Activated CD8-positive, alpha-beta memory T cell treated with anti-CD3 and anti-CD28 coated beads, Interleukin-2, amount 50 U/mL, for 4 hours (primary cell): ENCODE data around the gene NANOS2.
A peak's percentile ranks its signal among the peaks of the same experiment; 100 is the strongest.
"Not testable (repeated sequence)": the region's sequence is repeated elsewhere in the genome, so short reads cannot be mapped to it uniquely, and the experiment has no call there.

Experiments
- DNase-seq: peaks from one replicate; pipeline ENCODE4 v3.0.0-alpha.2; 2020

NANOS2 gene

GRCh38 chr19:45927565-45928261 lies 13.1 kb upstream of the NANOS2 start:
- peak; percentile 84 for DNase-seq

DNA sequence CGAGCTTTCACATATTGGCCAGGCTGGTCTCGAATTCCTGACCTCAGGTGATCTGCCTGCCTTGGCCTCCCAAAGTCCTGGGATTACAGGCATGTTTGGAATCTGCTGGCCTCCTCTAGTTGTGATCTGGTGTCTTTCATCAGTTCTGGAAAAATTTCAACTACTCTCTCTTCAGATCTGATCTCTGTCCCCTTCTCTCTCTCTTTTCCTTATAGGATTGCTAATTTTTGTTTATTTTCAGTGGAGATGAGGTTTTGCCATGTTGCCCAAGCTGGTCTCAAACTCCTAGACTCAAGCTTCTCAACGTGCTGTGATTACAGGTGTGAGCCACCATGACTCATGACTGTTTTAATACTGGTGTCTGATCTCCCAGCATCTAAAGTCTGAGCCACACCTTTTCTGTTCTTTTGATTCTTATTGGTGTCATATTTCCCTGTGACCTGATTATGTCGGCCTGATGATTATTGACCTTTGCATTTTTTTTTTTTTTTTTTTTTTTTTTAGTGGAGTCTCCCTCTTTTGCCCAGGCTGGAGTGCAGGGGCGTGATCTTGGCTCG lies 10.4 kb upstream of the NANOS2 start:
- DNase-seq = no peak

GRCh38 chr19:45922281-45922680 lies 7.7 kb upstream of the NANOS2 start:
- DNase-seq = no peak

- DNase-seq = no peak
Observed at GRCh38 chr19:45920458-45920857, 5.9 kb upstream of the NANOS2 start.

DNA sequence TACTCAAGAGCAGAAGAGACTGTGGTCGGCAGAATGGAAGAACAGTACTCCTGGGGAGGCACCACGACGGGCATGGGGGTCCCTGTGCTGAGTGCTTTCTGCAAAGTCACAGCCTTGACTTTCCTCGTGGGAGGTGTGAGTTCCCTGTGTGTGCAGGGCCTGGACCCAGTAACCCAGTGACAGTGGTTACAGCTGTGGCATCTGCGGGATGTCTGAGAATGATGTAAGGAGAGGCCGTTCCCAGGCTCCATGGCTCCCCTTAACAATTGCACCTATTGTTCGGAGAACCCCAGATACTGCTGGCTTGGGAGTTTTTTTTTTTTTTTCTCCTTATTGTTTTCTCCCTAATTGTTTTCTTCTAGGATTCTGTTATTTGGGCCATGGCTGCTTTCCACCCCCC lies 5.1 kb upstream of the NANOS2 start:
- no peak for DNase-seq

DNA sequence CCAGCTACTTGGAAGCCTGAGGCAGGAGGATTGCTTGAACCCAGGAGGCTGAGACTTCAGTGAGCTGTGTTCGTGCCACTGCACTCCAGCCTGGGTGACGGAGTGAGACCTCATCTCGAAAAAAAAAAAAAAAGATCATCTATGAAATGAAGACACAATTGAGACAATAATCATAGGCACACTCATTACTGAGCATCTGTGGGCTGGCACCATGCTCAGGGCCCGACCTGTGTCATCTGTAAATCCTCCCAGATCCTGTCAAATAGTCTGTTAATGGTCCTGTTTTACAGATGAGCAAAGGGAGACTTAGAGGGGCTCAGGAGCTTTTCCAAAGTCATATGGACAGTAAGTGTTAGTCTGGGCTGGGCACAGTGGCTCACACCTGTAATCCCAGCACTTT lies 4.1 kb upstream of the NANOS2 start:
- no peak for DNase-seq

DNA sequence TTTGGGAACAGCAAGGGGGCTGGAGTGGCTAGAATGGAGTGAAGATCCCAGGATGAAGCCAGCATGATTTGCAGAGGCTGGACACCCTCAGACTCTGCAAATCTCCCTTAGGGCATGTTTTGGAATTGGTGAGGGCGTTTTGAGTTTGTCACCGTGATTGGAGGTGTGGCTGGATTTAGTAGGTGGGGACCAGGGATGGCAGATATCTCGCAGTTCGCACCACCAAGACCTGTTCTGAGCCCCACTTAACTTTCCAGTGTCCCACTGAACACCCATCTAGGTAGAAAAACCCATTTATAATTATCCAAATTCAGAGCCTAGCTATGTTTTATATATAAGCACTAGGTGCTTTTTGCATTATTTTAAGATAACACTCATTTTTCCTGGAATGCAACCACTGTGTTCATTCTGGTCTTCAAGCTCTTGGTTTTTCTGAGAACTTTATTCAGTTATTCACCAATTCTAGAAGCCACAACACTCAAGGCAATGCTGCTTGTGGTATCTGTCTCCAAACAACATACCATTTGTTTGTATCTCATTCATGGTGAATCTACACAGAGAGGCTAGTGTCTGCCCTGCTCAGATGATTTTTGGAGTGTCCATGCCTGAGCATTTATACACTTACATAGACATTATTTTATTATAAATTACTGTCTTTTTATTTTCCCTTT lies 3.0 kb upstream of the NANOS2 start:
- DNase-seq = no peak

GRCh38 chr19:45911291-45911690 lies 3.3 kb downstream of the NANOS2 start:
- DNase-seq = no peak

DNA sequence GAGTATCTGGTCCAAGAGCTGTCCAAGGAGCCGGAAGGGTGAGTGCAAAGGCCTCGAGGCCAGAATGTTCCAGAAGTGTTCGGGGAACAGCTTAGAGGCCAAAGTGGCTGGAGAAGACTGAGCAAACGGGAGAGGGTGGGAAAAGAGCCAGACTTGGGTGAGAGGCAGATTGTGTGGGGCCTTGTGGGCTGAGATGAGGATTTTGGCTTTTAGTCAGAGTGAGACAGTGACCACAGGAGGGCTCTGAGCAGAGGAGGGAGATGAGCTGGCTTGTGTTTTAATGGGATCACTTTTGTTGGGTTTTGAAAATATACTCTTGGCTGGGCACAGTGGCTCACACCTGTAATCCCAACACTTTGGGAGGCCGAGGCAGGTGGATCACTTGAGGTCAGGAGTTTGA lies 5.6 kb downstream of the NANOS2 start:
- DNase-seq = no peak

- no peak for DNase-seq
Observed at GRCh38 chr19:45906221-45906620, 8.4 kb downstream of the NANOS2 start.

GRCh38 chr19:45905011-45905410 lies 9.6 kb downstream of the NANOS2 start:
- no peak for DNase-seq

DNA sequence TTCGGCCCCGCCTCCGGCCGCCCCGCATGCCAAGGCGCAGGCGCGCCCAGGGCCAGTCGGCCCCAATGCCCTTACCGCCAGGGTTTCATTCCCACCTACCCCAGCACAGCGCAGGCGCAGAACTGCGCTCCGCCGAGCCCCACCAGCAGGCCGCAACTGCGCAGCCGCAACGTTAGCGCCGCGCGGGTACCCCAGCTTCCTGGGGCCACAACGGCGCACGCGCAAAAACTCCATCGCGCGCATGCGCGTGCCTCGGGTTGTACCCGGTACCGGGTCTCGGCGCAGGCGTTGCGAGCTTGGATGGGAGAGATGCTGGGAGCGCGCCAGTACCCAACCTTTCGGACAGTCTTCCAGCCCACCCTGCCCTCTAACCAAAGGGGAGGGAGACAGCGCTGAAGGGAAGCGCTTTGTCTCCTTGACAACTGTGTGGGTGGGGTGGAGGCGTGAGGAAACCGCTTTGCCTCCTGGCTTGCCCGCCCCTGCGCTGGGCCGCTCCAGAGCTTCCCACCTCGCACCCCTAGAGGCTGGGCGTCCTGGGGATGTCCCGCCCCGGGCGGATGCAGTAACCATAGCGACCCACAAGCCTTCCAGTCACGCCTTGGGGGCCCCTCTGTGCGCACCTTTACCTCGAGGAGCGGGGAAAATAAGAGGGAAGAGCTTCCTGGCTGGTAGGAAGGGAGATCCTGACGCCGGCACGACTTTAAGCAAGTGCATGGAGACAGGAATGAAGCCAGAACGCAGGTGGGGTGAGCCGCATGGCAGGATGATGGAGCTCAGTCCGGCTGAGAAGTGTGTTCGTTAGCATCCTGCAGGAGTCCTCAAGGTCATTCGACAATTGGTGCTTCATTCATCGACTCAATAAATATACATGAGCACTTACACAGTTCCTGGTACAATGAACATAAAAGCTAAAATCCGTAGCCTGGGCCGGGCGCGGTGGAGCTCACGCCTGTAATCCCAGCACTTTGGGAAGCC lies 11.6 kb downstream of the NANOS2 start:
- DNase-seq = peak; percentile 99

GRCh38 chr19:45901912-45902650 lies 12.5 kb downstream of the NANOS2 start, which contains the start of gene MYPOP:
MYPOP (minus strand) TSS chr19:45902613; CDS start chr19:45901773, 840 bp downstream.
- DNase-seq = no peak

DNA sequence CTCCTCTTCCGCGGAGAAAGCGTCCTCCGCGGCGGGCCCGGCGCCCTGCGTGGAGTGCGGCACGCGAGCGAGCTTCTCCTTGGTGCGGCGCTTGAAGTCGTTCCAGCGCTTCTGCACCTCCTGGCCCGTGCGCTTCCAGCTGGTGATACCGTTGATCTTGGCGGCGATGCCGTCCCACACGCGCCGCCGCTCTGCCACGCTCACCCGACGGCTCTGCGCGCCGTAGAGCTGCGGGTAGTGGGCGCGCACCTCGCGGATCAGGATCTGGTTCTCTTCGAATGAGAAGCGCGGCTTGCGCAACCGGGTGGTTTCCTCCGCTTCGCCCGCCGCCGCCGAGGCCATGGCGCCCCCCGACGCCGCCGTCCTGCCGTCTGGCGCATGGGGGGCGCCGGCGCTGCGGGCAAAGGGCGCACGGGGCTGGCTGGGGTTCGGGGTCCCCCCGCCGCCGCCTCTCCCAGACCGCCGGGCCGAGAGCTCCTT lies 13.1 kb downstream of the NANOS2 start:
- DNase-seq = peak; percentile 45

- DNase-seq = no peak
Observed at GRCh38 chr19:45900738-45901431, 13.7 kb downstream of the NANOS2 start.

DNA sequence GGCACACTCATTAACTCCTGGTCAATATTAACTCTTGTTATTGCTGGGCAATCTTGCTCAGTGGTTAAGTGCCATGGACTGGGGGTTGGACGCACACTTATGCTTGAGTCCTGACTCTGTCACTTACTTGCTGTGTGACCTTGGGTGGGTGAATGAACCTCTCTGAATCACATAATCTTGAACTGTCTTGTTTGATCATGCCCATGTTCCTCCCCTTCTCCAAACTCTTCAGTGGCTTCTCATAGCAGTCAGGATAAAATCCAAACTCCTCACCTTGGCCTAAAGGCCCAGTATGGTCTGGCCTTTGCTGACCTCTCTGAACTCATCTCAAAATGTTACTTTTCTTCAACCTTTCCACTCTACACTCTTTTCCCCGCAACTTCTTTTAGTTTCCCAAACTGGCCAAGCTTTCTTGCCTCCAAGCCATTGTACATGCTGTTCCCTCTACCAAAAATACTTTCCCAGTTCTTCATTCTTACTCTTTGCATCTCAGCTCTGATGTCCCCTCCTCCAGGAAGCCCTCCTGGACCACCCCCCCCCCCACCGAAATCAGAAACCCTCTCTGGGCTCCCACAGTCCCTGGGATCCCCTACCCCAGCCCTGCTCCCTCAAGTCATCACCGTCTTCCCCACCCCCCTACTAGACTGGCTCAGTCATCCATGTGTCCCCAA lies 14.5 kb downstream of the NANOS2 start:
- DNase-seq = no peak

GRCh38 chr19:45899253-45899652 lies 15.3 kb downstream of the NANOS2 start:
- no peak for DNase-seq

DNA sequence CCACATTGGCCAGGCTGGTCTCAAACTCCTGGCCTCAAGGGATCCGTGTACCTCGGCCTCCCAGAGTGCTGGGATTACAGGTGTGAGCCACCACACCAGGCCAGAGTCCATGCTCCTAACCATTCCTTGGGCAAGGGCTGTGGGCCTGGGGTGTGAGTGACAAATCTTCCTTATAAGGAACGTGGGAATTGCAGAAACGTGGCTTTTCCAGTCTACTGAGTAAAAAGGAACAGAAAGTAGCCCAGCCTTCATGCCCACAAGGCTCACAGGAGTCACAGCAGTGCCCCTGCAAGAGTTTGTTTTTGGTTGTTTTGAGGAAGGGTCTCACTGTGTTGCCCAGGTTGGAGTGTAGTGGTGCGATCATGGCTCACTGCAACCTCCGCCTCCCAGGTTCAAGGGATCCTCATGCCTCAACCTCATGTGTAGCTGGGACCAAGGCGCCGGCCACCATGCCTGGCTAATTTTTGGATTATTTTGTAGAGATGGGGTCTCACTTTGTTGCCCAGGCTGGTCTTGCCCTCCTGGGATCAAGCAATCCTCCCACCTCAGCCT lies 17.2 kb downstream of the NANOS2 start:
- no peak for DNase-seq

DNA sequence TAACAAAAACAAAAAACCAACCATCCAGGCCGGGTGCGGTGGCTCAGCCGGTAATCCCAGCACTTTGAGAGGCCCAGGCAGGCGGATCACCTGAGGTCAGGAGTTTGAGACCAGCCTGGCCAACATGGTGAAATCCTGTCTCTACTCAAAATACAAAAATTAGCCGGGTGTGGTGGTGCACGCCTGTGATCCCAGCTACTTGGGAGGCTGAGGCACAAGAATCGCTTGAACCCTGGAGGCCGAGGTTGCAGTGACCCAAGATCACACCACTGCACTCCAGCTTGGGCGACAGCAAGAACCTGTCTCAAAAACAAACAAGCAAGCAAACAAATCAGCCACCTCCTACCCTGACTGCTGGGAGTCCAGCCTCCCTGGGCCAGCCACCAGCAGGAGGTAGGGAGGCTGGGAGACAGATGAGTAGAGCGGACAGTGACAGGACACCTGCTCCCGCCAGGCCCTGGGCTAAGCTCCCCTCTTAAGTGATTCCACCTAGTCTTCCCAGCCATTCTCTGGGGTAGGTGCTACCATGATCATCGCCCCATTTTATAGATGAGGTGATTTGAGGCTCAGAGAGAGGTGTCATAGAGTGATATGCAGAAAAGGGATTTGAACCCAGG lies 18.5 kb downstream of the NANOS2 start:
- DNase-seq = not testable (repeated sequence)

GRCh38 chr19:45895519-45895972 lies 19.0 kb downstream of the NANOS2 start:
- DNase-seq = no peak
